Ishikawa (cell line): ENCODE results near the gene MYLK3.

Experiments used
- CREB1 ChIP-seq: IDR thresholded peaks from 2 replicates; pipeline ENCODE4 v1.6.1; 2012; ENCODE audit warnings: low read depth
- EGR1 ChIP-seq: IDR thresholded peaks from 2 replicates; pipeline ENCODE4 v1.6.1; 2012
- EP300 ChIP-seq: IDR thresholded peaks from 2 replicates; pipeline ENCODE4 v1.6.1; 2012; ENCODE audit warnings: borderline replicate concordance
- MAX ChIP-seq: IDR thresholded peaks from 2 replicates; pipeline ENCODE4 v1.6.1; 2012
- RAD21 ChIP-seq: IDR thresholded peaks from 2 replicates; pipeline ENCODE4 v1.6.1; 2012; ENCODE audit warnings: low read depth
- TAF1 ChIP-seq: IDR thresholded peaks from 2 replicates; pipeline ENCODE4 v1.6.1; 2012; ENCODE audit warnings: low read depth, mild to moderate bottlenecking
- USF1 ChIP-seq: IDR thresholded peaks from 2 replicates; pipeline ENCODE4 v1.6.1; 2012
- YY1 ChIP-seq: IDR thresholded peaks from 2 replicates; pipeline ENCODE4 v1.6.1; 2012; ENCODE audit warnings: low read depth
- ZBTB7A ChIP-seq: IDR thresholded peaks from 2 replicates; pipeline ENCODE4 v1.6.1; 2012; ENCODE audit warnings: low read depth

GRCh38 chr16:46715769-46716305 lies 32.3 kb downstream of the MYLK3 start:
- TF ChIP-seq TAF1 (no peak), RAD21 (no peak), EGR1 (no peak), YY1 (no peak), EP300 (no peak), CREB1 (no peak), MAX (no peak), USF1 (no peak), ZBTB7A (no peak)
